CD4-positive, alpha-beta memory T cell (primary cell): ENCODE data around the gene ERICH3. TPM values are rescaled to one million over a fixed set of nuclear protein-coding genes. Genes with fewer than 3 reads are reported as not detected.
A peak's percentile ranks its signal among the peaks of the same experiment; 100 is the strongest.

Experiments
- CTCF ChIA-PET: fragments of 350-600 bp; sonication (Branson Sonifier 250); formaldehyde crosslinking; loops from one replicate; lab custom pipeline; 2021; ENCODE audit warnings: inconsistent platforms; ENCODE audit not compliant: partially characterized antibody; lab: Charles Lee
- POLR2A ChIA-PET: fragments of 350-600 bp; sonication (Branson Sonifier 250); formaldehyde crosslinking; loops from one replicate; lab custom pipeline; 2021; ENCODE audit not compliant: partially characterized antibody; lab: Charles Lee
- DNase-seq, 5 donors: peaks; one replicate each; pipeline versions ENCODE4 v3.0.0 to v3.0.0-alpha.2; 2020 to 2022; ENCODE audit warnings: mixed read lengths in 1 of 5
- H3K27ac ChIP-seq: one replicate; pipeline ENCODE4 v1.7.0; 2013; ENCODE audit warnings: low read depth, low read length
- H3K27me3 ChIP-seq: 2 replicates; pipeline ENCODE4 v1.7.0; 2013; ENCODE audit warnings: mild to moderate bottlenecking, low read length, moderate library complexity; ENCODE audit not compliant: insufficient read depth
- H3K36me3 ChIP-seq: 2 replicates; pipeline ENCODE4 v1.7.0; 2013; ENCODE audit warnings: mild to moderate bottlenecking, low read length, moderate library complexity; ENCODE audit not compliant: insufficient read depth
- H3K4me1 ChIP-seq: 2 replicates; pipeline ENCODE4 v1.7.0; 2013; ENCODE audit warnings: mild to moderate bottlenecking, low read length, moderate library complexity; ENCODE audit not compliant: insufficient read depth
- H3K4me3 ChIP-seq, 2 donors: one replicate each; pipeline ENCODE4 v1.7.0; 2013; ENCODE audit warnings: low read length in 2 of 2, mild to moderate bottlenecking in 1 of 2
- H3K9me3 ChIP-seq, 2 donors: one replicate each; pipeline ENCODE4 v1.7.0; 2013; ENCODE audit warnings: low read length in 2 of 2, control low read depth in 1 of 2; ENCODE audit not compliant: control insufficient read depth in 1 of 2
- H3K27ac Mint-ChIP-seq, 7 donors: one replicate each; pipeline ENCODE4 v1.8.0; 2020 to 2021; ENCODE audit warnings: mixed read lengths in 7 of 7, mild to moderate bottlenecking in 6 of 7, inconsistent platforms in 3 of 7, moderate library complexity in 3 of 7
- H3K27me3 Mint-ChIP-seq, 2 donors: one replicate each; pipeline ENCODE4 v1.8.0; 2020 to 2021; ENCODE audit warnings: mixed read lengths in 2 of 2
- H3K36me3 Mint-ChIP-seq, 2 donors: one replicate each; pipeline ENCODE4 v1.8.0; 2020 to 2021; ENCODE audit warnings: mixed read lengths in 2 of 2, inconsistent platforms in 1 of 2, mild to moderate bottlenecking in 1 of 2
- H3K4me1 Mint-ChIP-seq, 4 donors: one replicate each; pipeline ENCODE4 v1.8.0; 2020 to 2021; ENCODE audit warnings: mixed read lengths in 4 of 4, mild to moderate bottlenecking in 1 of 4
- H3K4me3 Mint-ChIP-seq, 8 donors: one replicate each; pipeline ENCODE4 v1.8.0; 2020 to 2021; ENCODE audit warnings: mixed read lengths in 8 of 8, mild to moderate bottlenecking in 7 of 8, moderate library complexity in 6 of 8, inconsistent platforms in 3 of 8
- H3K9me3 Mint-ChIP-seq, 8 donors: one replicate each; pipeline ENCODE4 v1.8.0; 2020 to 2021; ENCODE audit warnings: mixed read lengths in 8 of 8, mild to moderate bottlenecking in 5 of 8, inconsistent platforms in 3 of 8, moderate library complexity in 1 of 8
- intact Hi-C: fragments of 100-400 bp; cut with micrococcal nuclease; formaldehyde crosslinking; loops from one replicate; pipeline ENCODE4 v1.15.1; 2023
- polyA plus RNA-seq, 2 donors: library from polyadenylated mRNA; unstranded; fragments of 300-500 nt; fragmentation: Illumina TruSeq; gene quantifications; one replicate each; pipeline ENCODE4 v1.2.3, GENCODE V29; 2021
- total RNA-seq, 2 experiments: library from RNA; stranded (reverse); gene quantifications; one replicate each; pipeline ENCODE4 v1.2.3, GENCODE V29; 2021

Gene ERICH3
- total and polyA plus RNA-seq, 4 experiments from 2014 or later, result not detected

GRCh38 chr1:74689621-74690363 is 16.2 kb upstream of the ERICH3 start:
- Mint-ChIP-seq H3K36me3 (no peaks in the 10 kb centered on the region), H3K4me3 (no peak overlapping the region), H3K27ac (peak overlapping the region in 1 of 7 donors; percentile 58), H3K9me3 (no peaks in the 10 kb centered on the region), H3K4me1 (peaks cover 0 to 4% (median under 1%) of the 10 kb centered on the region in 4 donors), H3K27me3 (peaks cover 1 to 2% of the 10 kb centered on the region in 2 donors)
- H3K36me3 ChIP-seq, result no peaks in the 10 kb centered on the region
- ChIA-PET CTCF (interaction anchor here (0.7 to 2.7 kb wide), 21 partner anchors 9 to 306 kb away, joined by 3 to 18 read pairs (median 4); partner anchors contain the start of genes CRYZ and TYW3), POLR2A (no interaction called here)
- no peak overlapping the region for H3K4me3 ChIP-seq
- no peak overlapping the region for H3K27ac ChIP-seq
- no peaks in the 10 kb centered on the region for H3K4me1 ChIP-seq
- no peaks in the 10 kb centered on the region for H3K27me3 ChIP-seq
- DNase-seq, result peak in 4 of 5 donors; percentile 24 to 47 (median 42)
- H3K9me3 ChIP-seq, result no peaks in the 10 kb centered on the region
- intact Hi-C loops, result loop anchor here (2.0 to 10.0 kb wide), 2 partner anchors 43 to 685 kb away; partner anchors contain the start of genes CRYZ and TYW3

GRCh38 chr1:74686928-74687327 is 13.3 kb upstream of the ERICH3 start:
- ChIA-PET CTCF (no interaction called here), POLR2A (no interaction called here)
- Histone ChIP-seq H3K9me3 (no peaks in the 10 kb centered on the region), H3K4me1 (no peaks in the 10 kb centered on the region), H3K27me3 (no peaks in the 10 kb centered on the region), H3K27ac (no peak overlapping the region), H3K4me3 (no peak overlapping the region), H3K36me3 (no peaks in the 10 kb centered on the region)
- Mint-ChIP-seq H3K4me1 (peaks cover 0 to 4% (median under 1%) of the 10 kb centered on the region in 4 donors), H3K4me3 (no peak overlapping the region), H3K27ac (no peak overlapping the region), H3K36me3 (no peaks in the 10 kb centered on the region), H3K9me3 (no peaks in the 10 kb centered on the region), H3K27me3 (peaks cover 1 to 6% of the 10 kb centered on the region in 2 donors)
- intact Hi-C loops, result loop anchor here (10.0 kb wide), 1 partner anchor 682 kb away; no protein-coding TSS in a partner anchor
- no peak for DNase-seq

- Mint-ChIP-seq H3K4me3 (no peak overlapping the region), H3K27me3 (peaks cover 1 to 8% of the 10 kb centered on the region in 2 donors), H3K27ac (no peak overlapping the region), H3K4me1 (no peaks in the 10 kb centered on the region), H3K9me3 (no peaks in the 10 kb centered on the region), H3K36me3 (no peaks in the 10 kb centered on the region)
- Histone ChIP-seq H3K4me1 (no peaks in the 10 kb centered on the region), H3K27me3 (no peaks in the 10 kb centered on the region), H3K9me3 (no peaks in the 10 kb centered on the region), H3K27ac (no peak overlapping the region), H3K4me3 (no peak overlapping the region), H3K36me3 (no peaks in the 10 kb centered on the region)
- POLR2A ChIA-PET, result no interaction called here
- DNase-seq, result no peak
- CTCF ChIA-PET, result no interaction called here
- intact Hi-C loops, result loop anchor here (10.0 kb wide), 1 partner anchor 680 kb away; no protein-coding TSS in a partner anchor
Observed at GRCh38 chr1:74684301-74684700, 10.7 kb upstream of the ERICH3 start.

GRCh38 chr1:74683656-74684055 is 10.1 kb upstream of the ERICH3 start:
- CTCF ChIA-PET, result no interaction called here
- DNase-seq, result no peak
- no peaks in the 10 kb centered on the region for H3K9me3 Mint-ChIP-seq
- no peak overlapping the region for H3K4me3 Mint-ChIP-seq
- H3K36me3 Mint-ChIP-seq, result no peaks in the 10 kb centered on the region
- peaks cover 1 to 8% of the 10 kb centered on the region in 2 donors for H3K27me3 Mint-ChIP-seq
- H3K4me1 Mint-ChIP-seq, result no peaks in the 10 kb centered on the region
- Histone ChIP-seq H3K36me3 (no peaks in the 10 kb centered on the region), H3K4me3 (no peak overlapping the region), H3K27ac (no peak overlapping the region), H3K4me1 (no peaks in the 10 kb centered on the region), H3K27me3 (no peaks in the 10 kb centered on the region), H3K9me3 (no peaks in the 10 kb centered on the region)
- intact Hi-C loops, result loop anchor here (10.0 kb wide), 1 partner anchor 679 kb away; no protein-coding TSS in a partner anchor
- H3K27ac Mint-ChIP-seq, result no peak overlapping the region
- POLR2A ChIA-PET, result no interaction called here

- CTCF ChIA-PET, result no interaction called here
- H3K9me3 Mint-ChIP-seq, result no peaks in the 10 kb centered on the region
- Histone ChIP-seq H3K4me3 (no peak overlapping the region), H3K36me3 (no peaks in the 10 kb centered on the region), H3K9me3 (no peaks in the 10 kb centered on the region), H3K4me1 (no peaks in the 10 kb centered on the region), H3K27ac (no peak overlapping the region), H3K27me3 (no peaks in the 10 kb centered on the region)
- POLR2A ChIA-PET, result no interaction called here
- no peaks in the 10 kb centered on the region for H3K36me3 Mint-ChIP-seq
- DNase-seq, result no peak
- H3K4me3 Mint-ChIP-seq, result no peak overlapping the region
- intact Hi-C loops, result loop anchor here (10.0 kb wide), 1 partner anchor 677 kb away; no protein-coding TSS in a partner anchor
- peaks cover 1 to 9% of the 10 kb centered on the region in 2 donors for H3K27me3 Mint-ChIP-seq
- no peaks in the 10 kb centered on the region for H3K4me1 Mint-ChIP-seq
- H3K27ac Mint-ChIP-seq, result no peak overlapping the region
Observed at GRCh38 chr1:74681851-74682250, 8.3 kb upstream of the ERICH3 start.

- no peaks in the 10 kb centered on the region for H3K4me1 ChIP-seq
- H3K4me1 Mint-ChIP-seq, result no peaks in the 10 kb centered on the region
- ChIA-PET CTCF (interaction anchor here (2.8 kb wide), 1 partner anchor 8 kb away, joined by 18 read pairs; no protein-coding TSS in a partner anchor), POLR2A (no interaction called here)
- no peaks in the 10 kb centered on the region for H3K9me3 ChIP-seq
- H3K27ac ChIP-seq, result no peak overlapping the region
- DNase-seq, result no peak
- no peak overlapping the region for H3K27ac Mint-ChIP-seq
- no peak overlapping the region for H3K4me3 Mint-ChIP-seq
- H3K27me3 Mint-ChIP-seq, result peaks cover 1 to 10% of the 10 kb centered on the region in 2 donors
- H3K4me3 ChIP-seq, result no peak overlapping the region
- no peaks in the 10 kb centered on the region for H3K36me3 ChIP-seq
- intact Hi-C loops, result loop anchor here (10.0 kb wide), 1 partner anchor 677 kb away; no protein-coding TSS in a partner anchor
- no peaks in the 10 kb centered on the region for H3K27me3 ChIP-seq
- H3K36me3 Mint-ChIP-seq, result no peaks in the 10 kb centered on the region
- no peaks in the 10 kb centered on the region for H3K9me3 Mint-ChIP-seq
Observed at GRCh38 chr1:74681449-74681848, 7.9 kb upstream of the ERICH3 start.

GRCh38 chr1:74681001-74681400 is 7.4 kb upstream of the ERICH3 start:
- no peak for DNase-seq
- Mint-ChIP-seq H3K27me3 (peaks cover 1 to 12% of the 10 kb centered on the region in 2 donors), H3K36me3 (no peaks in the 10 kb centered on the region), H3K27ac (no peak overlapping the region), H3K4me1 (no peaks in the 10 kb centered on the region), H3K4me3 (no peak overlapping the region), H3K9me3 (no peaks in the 10 kb centered on the region)
- intact Hi-C loops, result loop anchor here (10.0 kb wide), 1 partner anchor 676 kb away; no protein-coding TSS in a partner anchor
- Histone ChIP-seq H3K27ac (no peak overlapping the region), H3K36me3 (no peaks in the 10 kb centered on the region), H3K27me3 (no peaks in the 10 kb centered on the region), H3K9me3 (no peaks in the 10 kb centered on the region), H3K4me1 (no peaks in the 10 kb centered on the region), H3K4me3 (no peak overlapping the region)
- ChIA-PET CTCF (interaction anchor here (2.8 kb wide), 1 partner anchor 9 kb away, joined by 18 read pairs; no protein-coding TSS in a partner anchor), POLR2A (no interaction called here)
